K562 (cell line): ENCODE measurements around the gene PLCB1. TPM values are rescaled to one million over a fixed set of nuclear protein-coding genes. Genes with fewer than 3 reads are reported as not detected.

Source experiments
- ATAC-seq: fragments of 200-7000 bp; cut with Tn5 transposase; 3 replicates; pipeline ENCODE4 v1.9.1; 2020; ENCODE audit warnings: moderate library complexity
- BruUV-seq: library from RNA; stranded (reverse); fragments of 400-500 nt; replicated peaks from 2 replicates; lab custom pipeline; 2021; lab: Mats Ljungman, UMichigan
- CTCF ChIA-PET: fragments of 300-600 bp; formaldehyde crosslinking; extraction: SDS; loops from one replicate; lab custom pipeline; 2021; ENCODE audit warnings: low intra/inter-chr PET ratio; lab: Yijun Ruan, JAX
- POLR2A ChIA-PET: fragments of 300-600, 350-650 bp; sonication (Branson Sonifier 250); formaldehyde crosslinking; extraction: SDS; loops from one replicate; lab custom pipeline; 2021; ENCODE audit warnings: antibody characterized with exemption, inconsistent platforms; lab: Yijun Ruan, JAX
- DNase-seq, 4 experiments: peaks; one replicate each; pipeline versions ENCODE4 v3.0.0 to v3.0.0-alpha.2; 2011 to 2018; ENCODE audit warnings: low spot score in 3 of 4, mixed read lengths in 3 of 4; ENCODE audit errors: extremely low read depth in 1 of 4
- FAIRE-seq: peaks from 2 replicates; lab custom pipeline; 2011; peaks lifted over from hg19 to GRCh38; lab: Jason Lieb, UNC
- H2AFZ ChIP-seq: 2 replicates; pipeline ENCODE4 v1.6.0; 2011; ENCODE audit warnings: low read depth, low read length, control low read depth, inconsistent platforms
- H3K27ac ChIP-seq: fragments of 200-600 bp; 3 replicates; pipeline ENCODE4 v1.8.0; 2011; ENCODE audit warnings: low read depth, mild to moderate bottlenecking, control low read depth, inconsistent platforms, low read length, moderate library complexity, mixed read lengths; ENCODE audit errors: extremely low read depth
- H3K27me3 ChIP-seq, 2 experiments: fragments of 300-600 bp in 1 of 2; 2 replicates in 1 of 2; 3 replicates in 1 of 2; pipeline versions ENCODE4 v1.6.0 to v1.8.0; 2011; ENCODE audit warnings: inconsistent platforms in 2 of 2, low read length in 2 of 2, mild to moderate bottlenecking in 1 of 2, mixed read lengths in 1 of 2, moderate library complexity in 1 of 2; ENCODE audit not compliant: control insufficient read depth in 2 of 2, insufficient read depth in 2 of 2
- H3K36me3 ChIP-seq: fragments of 300-600 bp; 3 replicates; pipeline ENCODE4 v1.8.0; 2011; ENCODE audit warnings: mild to moderate bottlenecking, low read length, inconsistent platforms; ENCODE audit not compliant: control insufficient read depth, insufficient read depth
- H3K4me1 ChIP-seq, 2 experiments: fragments of 200-600 bp in 1 of 2; replicated peaks in 1 of 2; 2 replicates in 1 of 2; 3 replicates in 1 of 2; pipeline versions ENCODE4 v1.5.1 to v1.8.0; 2011; ENCODE audit warnings: inconsistent platforms in 2 of 2, low read length in 2 of 2, mild to moderate bottlenecking in 1 of 2, mixed read lengths in 1 of 2, moderate library complexity in 1 of 2; ENCODE audit not compliant: control insufficient read depth in 2 of 2, insufficient read depth in 2 of 2
- H3K4me2 ChIP-seq: 2 replicates; pipeline ENCODE4 v1.6.1; 2011; ENCODE audit warnings: low read length, control low read depth, inconsistent platforms, mixed read lengths; ENCODE audit not compliant: insufficient read depth
- H3K4me3 ChIP-seq: fragments of 200-600 bp; sonication (generic), shearing (Covaris generic); 2 replicates; pipeline ENCODE4 v1.5.1; 2016; ENCODE audit warnings: control low read depth, inconsistent platforms
- H3K79me2 ChIP-seq: fragments of 200-600 bp; 3 replicates; pipeline ENCODE4 v1.8.0; 2011; ENCODE audit warnings: low read length, inconsistent platforms; ENCODE audit not compliant: control insufficient read depth, insufficient read depth
- H3K9ac ChIP-seq, 2 experiments: 2 replicates each; pipeline versions ENCODE4 v1.6.0 to v1.6.1; 2011; ENCODE audit warnings: low read depth in 2 of 2, low read length in 2 of 2, control low read depth in 1 of 2, inconsistent platforms in 1 of 2, mild to moderate bottlenecking in 1 of 2, mixed read lengths in 1 of 2; ENCODE audit not compliant: insufficient read depth in 1 of 2
- H3K9me1 ChIP-seq: one replicate; pipeline ENCODE4 v1.6.0; 2011; ENCODE audit warnings: inconsistent platforms, mild to moderate bottlenecking, low read length, moderate library complexity; ENCODE audit not compliant: control insufficient read depth, insufficient read depth
- H3K9me3 ChIP-seq: replicated peaks from 2 replicates; pipeline ENCODE4 v1.5.1; 2011; ENCODE audit warnings: low read depth, low read length, inconsistent platforms; ENCODE audit not compliant: control insufficient read depth, insufficient read depth
- H4K20me1 ChIP-seq: replicated peaks from 2 replicates; pipeline ENCODE4 v1.6.1; 2011; ENCODE audit warnings: low read length, inconsistent platforms, mixed read lengths; ENCODE audit not compliant: control insufficient read depth, insufficient read depth
- ASH1L ChIP-seq: fragments of 450-650 bp; IDR thresholded peaks from 2 replicates; pipeline ENCODE4 v1.6.1; 2018; ENCODE audit warnings: borderline replicate concordance, mild to moderate bottlenecking, low read depth; ENCODE audit not compliant: partially characterized antibody
- CC2D1A ChIP-seq: fragments of 450-650 bp; IDR thresholded peaks from 2 replicates; pipeline ENCODE4 v1.6.1; 2017; ENCODE audit warnings: mild to moderate bottlenecking
- CLOCK ChIP-seq: fragments of 250-450 bp; sonication (Bioruptor Pico); IDR thresholded peaks from 2 replicates; pipeline ENCODE4 v1.4.0; 2020; ENCODE audit warnings: mild to moderate bottlenecking, moderate library complexity, borderline replicate concordance
- ELF4 ChIP-seq: fragments of 450-650 bp; formaldehyde crosslinking; IDR thresholded peaks from 2 replicates; pipeline ENCODE4 v1.4.0; 2022; ENCODE audit warnings: missing genetic modification characterization
- KDM1A ChIP-seq, 2 experiments: fragments of 450-650 bp; IDR thresholded peaks; 2 replicates each; pipeline ENCODE4 v1.6.1; 2016; ENCODE audit warnings: mild to moderate bottlenecking in 2 of 2
- MTF1 ChIP-seq: fragments of 250-450 bp; sonication (Bioruptor Pico); IDR thresholded peaks from 2 replicates; pipeline ENCODE4 v1.9.0; 2021; ENCODE audit warnings: moderate library complexity, mild to moderate bottlenecking, inconsistent platforms, borderline replicate concordance
- RFX7 ChIP-seq: fragments of 250-450 bp; sonication (Bioruptor Pico); IDR thresholded peaks from 2 replicates; pipeline ENCODE4 v1.5.1; 2021; ENCODE audit warnings: mild to moderate bottlenecking
- SIN3A ChIP-seq, 2 experiments: fragments of 150-350 bp in 1 of 2; IDR thresholded peaks; 2 replicates each; pipeline ENCODE4 v1.6.1; 2011 to 2016; ENCODE audit warnings: borderline replicate concordance in 2 of 2, low read depth in 2 of 2, low read length in 2 of 2, mild to moderate bottlenecking in 2 of 2, moderate library complexity in 2 of 2; ENCODE audit not compliant: control insufficient read depth in 1 of 2
- YBX1 ChIP-seq: fragments of 450-650 bp; IDR thresholded peaks from 2 replicates; pipeline ENCODE4 v1.7.1; 2016; ENCODE audit warnings: mild to moderate bottlenecking
- WGBS: fragments of 100-300 bp; shearing (Covaris generic); methylation state at CpG from one replicate; pipeline ENCODE4 v1.1.6; 2016; ENCODE audit warnings: low coverage, mixed read lengths; ENCODE audit not compliant: insufficient coverage; ENCODE audit errors: missing lambda C conversion rate; 5-methylcytosine and 5-hydroxymethylcytosine counted together
- in situ Hi-C: fragments of 300-500 bp; cut with MboI; formaldehyde crosslinking; loops from 4 replicates; pipeline ENCODE4 v1.15.0; 2018; ENCODE audit warnings: inconsistent platforms, mixed read lengths
- intact Hi-C: fragments of 100-400 bp; cut with micrococcal nuclease; formaldehyde crosslinking; loops from 2 replicates; pipeline ENCODE4 v1.14.2; 2022
- polyA plus RNA-seq, 8 experiments: library from polyadenylated mRNA; depleted of rRNA in 4 of 8; stranded (reverse) in 5 of 8; unstranded in 3 of 8; fragments of >200 nt; fragmentation: Nextera tagmentation in 2 of 8; fragmentation: Illumina TruSeq in 1 of 8; extraction: Ambion mirVana in 2 of 8; extraction: Trizol in 1 of 8; gene quantifications; 2 replicates each; pipeline versions ENCODE4 v1.2.1 to v1.2.3, GENCODE V29; 2011 to 2014; ENCODE audit warnings: inconsistent platforms in 1 of 8, missing spikeins in 1 of 8
- total RNA-seq, 7 experiments: library from RNA; depleted of rRNA in 6 of 7; stranded (reverse); fragments of >200 nt in 6 of 7; fragmentation: Illumina TruSeq in 2 of 7; extraction: Trizol in 2 of 7; gene quantifications; 2 replicates each; pipeline versions ENCODE4 v1.2.1 to v1.2.3, GENCODE V29; 2011 to 2021; ENCODE audit warnings: low replicate concordance in 1 of 7
- TF ChIP-seq, protein P1 (sequence below): fragments of 450-650 bp; IDR thresholded peaks from 2 replicates; pipeline ENCODE4 v1.6.1; 2017; ENCODE audit warnings: antibody characterized with exemption, mild to moderate bottlenecking
- TF ChIP-seq, protein P2 (sequence below), 2 experiments: fragments of 450-650 bp; IDR thresholded peaks; 2 replicates each; pipeline ENCODE4 v1.6.1; 2016
- TF ChIP-seq, protein P3 (sequence below): IDR thresholded peaks from 2 replicates; pipeline ENCODE4 v1.6.1; 2011; ENCODE audit warnings: borderline replicate concordance, low read depth, mild to moderate bottlenecking, moderate library complexity, low read length; ENCODE audit not compliant: insufficient read depth, poor library complexity, severe bottlenecking

The PLCB1 gene
- total and polyA plus RNA-seq, 9 of the 15 experiments (the other 6 are each of a cell fraction or from before 2014, with no cell fraction given): 0.34 to 3.1 (median 1.3) TPM

GRCh38 chr20:8536262-8536618 lies 404.2 kb downstream of the PLCB1 start:
- FAIRE-seq (no peak), DNase-seq (no peak), ATAC-seq (no peak)
- no TSS peak for BruUV-seq
- Histone ChIP-seq H3K9ac (no peak overlapping the region), H3K9me3 (no peaks in the 10 kb centered on the region), H3K27ac (no peak overlapping the region), H3K4me3 (no peak overlapping the region), H3K9me1 (no peaks in the 10 kb centered on the region), H3K4me2 (no peak overlapping the region), H4K20me1 (no peaks in the 10 kb centered on the region), H2AFZ (no peak overlapping the region), H3K27me3 (no peaks in the 10 kb centered on the region), H3K36me3 (no peaks in the 10 kb centered on the region), H3K79me2 (no peaks in the 10 kb centered on the region), H3K4me1 (no peaks in the 10 kb centered on the region)
- intact Hi-C loops (no loop called here), in situ Hi-C loops (no loop called here)
- ChIA-PET POLR2A (no interaction called here), CTCF (no interaction called here)
- 0% methylated on average over 3 of the region's 5 CpGs for WGBS
- TF ChIP-seq ELF4 (CRISPR knock-in tag) (no peak), MTF1 (CRISPR knock-in tag) (no peak), RFX7 (no peak), CLOCK (no peak), ASH1L (no peak), SIN3A (IDR thresholded peaks at IDR 0.05; ENCODE audit: borderline replicate concordance in 2 of 2, control insufficient read depth in 1 of 2, low read depth in 2 of 2, low read length in 2 of 2) (no peak), KDM1A (IDR thresholded peaks at IDR 0.05) (no peak), YBX1 (no peak), CC2D1A (no peak)
- TF ChIP-seq, protein P1, sequence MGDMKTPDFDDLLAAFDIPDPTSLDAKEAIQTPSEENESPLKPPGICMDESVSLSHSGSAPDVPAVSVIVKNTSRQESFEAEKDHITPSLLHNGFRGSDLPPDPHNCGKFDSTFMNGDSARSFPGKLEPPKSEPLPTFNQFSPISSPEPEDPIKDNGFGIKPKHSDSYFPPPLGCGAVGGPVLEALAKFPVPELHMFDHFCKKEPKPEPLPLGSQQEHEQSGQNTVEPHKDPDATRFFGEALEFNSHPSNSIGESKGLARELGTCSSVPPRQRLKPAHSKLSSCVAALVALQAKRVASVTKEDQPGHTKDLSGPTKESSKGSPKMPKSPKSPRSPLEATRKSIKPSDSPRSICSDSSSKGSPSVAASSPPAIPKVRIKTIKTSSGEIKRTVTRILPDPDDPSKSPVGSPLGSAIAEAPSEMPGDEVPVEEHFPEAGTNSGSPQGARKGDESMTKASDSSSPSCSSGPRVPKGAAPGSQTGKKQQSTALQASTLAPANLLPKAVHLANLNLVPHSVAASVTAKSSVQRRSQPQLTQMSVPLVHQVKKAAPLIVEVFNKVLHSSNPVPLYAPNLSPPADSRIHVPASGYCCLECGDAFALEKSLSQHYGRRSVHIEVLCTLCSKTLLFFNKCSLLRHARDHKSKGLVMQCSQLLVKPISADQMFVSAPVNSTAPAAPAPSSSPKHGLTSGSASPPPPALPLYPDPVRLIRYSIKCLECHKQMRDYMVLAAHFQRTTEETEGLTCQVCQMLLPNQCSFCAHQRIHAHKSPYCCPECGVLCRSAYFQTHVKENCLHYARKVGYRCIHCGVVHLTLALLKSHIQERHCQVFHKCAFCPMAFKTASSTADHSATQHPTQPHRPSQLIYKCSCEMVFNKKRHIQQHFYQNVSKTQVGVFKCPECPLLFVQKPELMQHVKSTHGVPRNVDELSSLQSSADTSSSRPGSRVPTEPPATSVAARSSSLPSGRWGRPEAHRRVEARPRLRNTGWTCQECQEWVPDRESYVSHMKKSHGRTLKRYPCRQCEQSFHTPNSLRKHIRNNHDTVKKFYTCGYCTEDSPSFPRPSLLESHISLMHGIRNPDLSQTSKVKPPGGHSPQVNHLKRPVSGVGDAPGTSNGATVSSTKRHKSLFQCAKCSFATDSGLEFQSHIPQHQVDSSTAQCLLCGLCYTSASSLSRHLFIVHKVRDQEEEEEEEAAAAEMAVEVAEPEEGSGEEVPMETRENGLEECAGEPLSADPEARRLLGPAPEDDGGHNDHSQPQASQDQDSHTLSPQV: no peak
- TF ChIP-seq, protein P2, sequence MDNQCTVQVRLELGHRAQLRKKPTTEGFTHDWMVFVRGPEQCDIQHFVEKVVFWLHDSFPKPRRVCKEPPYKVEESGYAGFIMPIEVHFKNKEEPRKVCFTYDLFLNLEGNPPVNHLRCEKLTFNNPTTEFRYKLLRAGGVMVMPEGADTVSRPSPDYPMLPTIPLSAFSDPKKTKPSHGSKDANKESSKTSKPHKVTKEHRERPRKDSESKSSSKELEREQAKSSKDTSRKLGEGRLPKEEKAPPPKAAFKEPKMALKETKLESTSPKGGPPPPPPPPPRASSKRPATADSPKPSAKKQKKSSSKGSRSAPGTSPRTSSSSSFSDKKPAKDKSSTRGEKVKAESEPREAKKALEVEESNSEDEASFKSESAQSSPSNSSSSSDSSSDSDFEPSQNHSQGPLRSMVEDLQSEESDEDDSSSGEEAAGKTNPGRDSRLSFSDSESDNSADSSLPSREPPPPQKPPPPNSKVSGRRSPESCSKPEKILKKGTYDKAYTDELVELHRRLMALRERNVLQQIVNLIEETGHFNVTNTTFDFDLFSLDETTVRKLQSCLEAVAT (IDR thresholded peaks at IDR 0.05): no peak
- TF ChIP-seq, protein P3, sequence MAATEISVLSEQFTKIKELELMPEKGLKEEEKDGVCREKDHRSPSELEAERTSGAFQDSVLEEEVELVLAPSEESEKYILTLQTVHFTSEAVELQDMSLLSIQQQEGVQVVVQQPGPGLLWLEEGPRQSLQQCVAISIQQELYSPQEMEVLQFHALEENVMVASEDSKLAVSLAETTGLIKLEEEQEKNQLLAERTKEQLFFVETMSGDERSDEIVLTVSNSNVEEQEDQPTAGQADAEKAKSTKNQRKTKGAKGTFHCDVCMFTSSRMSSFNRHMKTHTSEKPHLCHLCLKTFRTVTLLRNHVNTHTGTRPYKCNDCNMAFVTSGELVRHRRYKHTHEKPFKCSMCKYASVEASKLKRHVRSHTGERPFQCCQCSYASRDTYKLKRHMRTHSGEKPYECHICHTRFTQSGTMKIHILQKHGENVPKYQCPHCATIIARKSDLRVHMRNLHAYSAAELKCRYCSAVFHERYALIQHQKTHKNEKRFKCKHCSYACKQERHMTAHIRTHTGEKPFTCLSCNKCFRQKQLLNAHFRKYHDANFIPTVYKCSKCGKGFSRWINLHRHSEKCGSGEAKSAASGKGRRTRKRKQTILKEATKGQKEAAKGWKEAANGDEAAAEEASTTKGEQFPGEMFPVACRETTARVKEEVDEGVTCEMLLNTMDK: no peak
